ENCODE results near the gene GRIK4. TPM values are rescaled to one million over a fixed set of nuclear protein-coding genes. Genes with fewer than 3 reads are reported as not detected.
A peak's percentile ranks its signal among the peaks of the same experiment; 100 is the strongest.

Gene GRIK4
- total and polyA plus RNA-seq, 9 of the 15 experiments (the other 6 are each of a cell fraction or from before 2014, with no cell fraction given) = not detected

DNA sequence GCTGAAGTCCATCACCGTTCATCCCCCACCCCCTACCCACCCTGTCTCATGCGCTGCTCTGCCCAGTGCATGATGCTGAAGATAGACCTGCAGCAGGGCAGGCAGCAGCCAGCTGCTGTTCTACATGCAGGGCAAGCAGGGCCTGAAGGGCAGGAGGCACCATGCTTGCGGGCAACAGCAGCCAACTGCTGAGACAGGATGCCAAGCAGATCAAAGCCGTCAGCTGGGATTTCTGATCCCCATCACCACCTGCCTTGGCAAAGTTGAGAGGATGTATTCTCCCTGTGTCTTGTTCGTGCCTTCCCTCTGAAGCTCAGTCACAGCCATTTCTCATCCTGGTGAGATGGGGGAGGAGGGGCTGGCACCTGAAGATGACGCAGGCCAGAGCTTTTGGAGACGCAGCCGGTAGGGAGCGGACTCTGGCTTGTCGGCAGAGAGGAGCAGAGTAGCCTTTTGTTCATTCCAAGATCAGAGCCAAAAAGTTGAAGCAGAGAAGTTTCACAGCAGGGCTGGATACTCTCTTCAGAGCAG, 227.0 kb downstream of the GRIK4 start:
- Histone ChIP-seq H3K79me2 (ENCODE audit: control insufficient read depth, insufficient read depth, low read length) (no peaks in the 10 kb centered on the region), H3K36me3 (ENCODE audit: control insufficient read depth, insufficient read depth, low read length) (no peaks in the 10 kb centered on the region), H2AFZ (ENCODE audit: low read depth, low read length) (no peak overlapping the region), H3K4me1 (replicated peaks in 1 of 2; ENCODE audit: control insufficient read depth in 2 of 2, insufficient read depth in 2 of 2, low read length in 2 of 2) (no peaks in the 10 kb centered on the region), H3K9me3 (replicated peaks; ENCODE audit: control insufficient read depth, insufficient read depth, low read depth, low read length) (no peaks in the 10 kb centered on the region), H3K9ac (ENCODE audit: insufficient read depth in 1 of 2, low read depth in 2 of 2, low read length in 2 of 2) (no peak overlapping the region), H3K27ac (ENCODE audit: extremely low read depth, low read depth, low read length) (no peak overlapping the region), H3K9me1 (ENCODE audit: control insufficient read depth, insufficient read depth, low read length) (no peaks in the 10 kb centered on the region), H3K27me3 (ENCODE audit: control insufficient read depth in 2 of 2, insufficient read depth in 2 of 2, low read length in 2 of 2) (peaks cover 0 to 9% of the 10 kb centered on the region in 2 experiments; a peak in 2 of 5 replicates), H3K4me3 (no peak overlapping the region), H4K20me1 (replicated peaks; ENCODE audit: control insufficient read depth, insufficient read depth, low read length) (no peaks in the 10 kb centered on the region; the same call in 1 of the 2 replicates), H3K4me2 (ENCODE audit: insufficient read depth, low read length) (no peak overlapping the region)
- no peak for DNase-seq (ENCODE audit: extremely low read depth in 1 of 4, low spot score in 3 of 4)
- TF ChIP-seq MECOM (CRISPR knock-in tag; IDR thresholded peaks at IDR 0.05) (no peak), CREM (IDR thresholded peaks at IDR 0.05; ENCODE audit: low read depth) (peak; percentile 17; the same call in 1 of the 2 replicates)
- no peak for ATAC-seq
- no peak for FAIRE-seq
- in situ Hi-C loops (cut with MboI) = no loop called here
- under 1% methylated on average over 9 of the region's 10 CpGs for WGBS (ENCODE audit: insufficient coverage, low coverage, missing lambda C conversion rate)
- intact Hi-C loops (cut with micrococcal nuclease) = no loop called here
- POLR2A ChIA-PET = interaction anchor here (0.6 to 1.1 kb wide), 2 partner anchors 21 to 22 kb away, joined by 3 read pairs; no protein-coding TSS in a partner anchor
- CTCF ChIA-PET (ENCODE audit: low intra/inter-chr PET ratio) = no interaction called here
- BruUV-seq (replicated peaks) = no TSS peak

DNA sequence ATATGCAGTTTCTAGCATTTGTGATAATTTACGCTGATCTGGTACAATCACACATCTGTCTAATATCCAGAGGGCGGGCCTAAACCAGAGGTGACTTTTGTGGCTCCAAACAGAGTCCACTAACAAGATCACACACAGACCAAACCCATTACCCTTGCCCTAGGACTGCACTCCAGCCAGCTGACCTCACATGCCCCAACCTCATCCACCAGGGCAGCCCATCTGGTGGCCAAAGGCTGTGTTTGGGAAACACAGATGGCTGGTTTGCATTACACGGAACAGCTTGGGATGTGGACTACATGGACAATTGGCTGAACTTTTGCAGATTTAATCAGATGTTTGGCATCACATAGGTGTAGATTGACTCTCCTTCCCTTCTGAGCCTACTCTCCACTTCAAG, 228.2 kb downstream of the GRIK4 start:
- 0% methylated on average over 3 of the region's 3 CpGs for WGBS (ENCODE audit: insufficient coverage, low coverage, missing lambda C conversion rate)
- FAIRE-seq = no peak
- Histone ChIP-seq H3K9ac (ENCODE audit: insufficient read depth in 1 of 2, low read depth in 2 of 2, low read length in 2 of 2) (no peak overlapping the region), H3K4me3 (no peak overlapping the region), H3K36me3 (ENCODE audit: control insufficient read depth, insufficient read depth, low read length) (no peaks in the 10 kb centered on the region), H3K79me2 (ENCODE audit: control insufficient read depth, insufficient read depth, low read length) (no peaks in the 10 kb centered on the region), H4K20me1 (replicated peaks; ENCODE audit: control insufficient read depth, insufficient read depth, low read length) (no peaks in the 10 kb centered on the region; the same call in 1 of the 2 replicates), H3K9me3 (replicated peaks; ENCODE audit: control insufficient read depth, insufficient read depth, low read depth, low read length) (no peaks in the 10 kb centered on the region), H3K27me3 (ENCODE audit: control insufficient read depth in 2 of 2, insufficient read depth in 2 of 2, low read length in 2 of 2) (peaks cover 0 to 9% of the 10 kb centered on the region in 2 experiments; a peak in 2 of 5 replicates), H2AFZ (ENCODE audit: low read depth, low read length) (no peak overlapping the region), H3K4me2 (ENCODE audit: insufficient read depth, low read length) (no peak overlapping the region), H3K4me1 (replicated peaks in 1 of 2; ENCODE audit: control insufficient read depth in 2 of 2, insufficient read depth in 2 of 2, low read length in 2 of 2) (no peaks in the 10 kb centered on the region), H3K9me1 (ENCODE audit: control insufficient read depth, insufficient read depth, low read length) (no peaks in the 10 kb centered on the region), H3K27ac (ENCODE audit: extremely low read depth, low read depth, low read length) (no peak overlapping the region)
- TF ChIP-seq ZNF695 (CRISPR knock-in tag; IDR thresholded peaks at IDR 0.05) = no peak
- TF ChIP-seq ZNF232 (CRISPR knock-in tag; IDR thresholded peaks at IDR 0.05) = no peak
- no peak for DNase-seq (ENCODE audit: extremely low read depth in 1 of 4, low spot score in 3 of 4)
- in situ Hi-C loops (cut with MboI) (no loop called here), intact Hi-C loops (cut with micrococcal nuclease) (no loop called here)
- ATAC-seq = no peak
- ChIA-PET CTCF (ENCODE audit: low intra/inter-chr PET ratio) (no interaction called here), POLR2A (no interaction called here)
- no TSS peak for BruUV-seq (replicated peaks)

Data from K562 (cell line).